GM10248 (cell line): ENCODE measurements around the gene FTO.

Source experiments
- CTCF ChIA-PET: fragments of 300-600 bp; sonication (Branson Sonifier 250); formaldehyde crosslinking; extraction: SDS; loops from one replicate; lab custom pipeline; 2021; ENCODE audit warnings: antibody characterized with exemption; lab: Yijun Ruan, JAX
- POLR2A ChIA-PET: fragments of 350-650 bp; sonication (Branson Sonifier 250); formaldehyde crosslinking; extraction: SDS; loops from one replicate; lab custom pipeline; 2020; ENCODE audit warnings: antibody characterized with exemption; lab: Yijun Ruan, JAX
- DNase-seq: peaks from one replicate; pipeline ENCODE4 v3.0.0; 2012; ENCODE audit errors: extremely low spot score
- TF ChIP-seq, protein P1 (sequence below): IDR thresholded peaks from 2 replicates; pipeline ENCODE4 v1.5.1; 2012; ENCODE audit warnings: mild to moderate bottlenecking, low read depth; ENCODE audit errors: extremely low read depth, missing control alignments, control extremely low read depth

Gene FTO

DNA sequence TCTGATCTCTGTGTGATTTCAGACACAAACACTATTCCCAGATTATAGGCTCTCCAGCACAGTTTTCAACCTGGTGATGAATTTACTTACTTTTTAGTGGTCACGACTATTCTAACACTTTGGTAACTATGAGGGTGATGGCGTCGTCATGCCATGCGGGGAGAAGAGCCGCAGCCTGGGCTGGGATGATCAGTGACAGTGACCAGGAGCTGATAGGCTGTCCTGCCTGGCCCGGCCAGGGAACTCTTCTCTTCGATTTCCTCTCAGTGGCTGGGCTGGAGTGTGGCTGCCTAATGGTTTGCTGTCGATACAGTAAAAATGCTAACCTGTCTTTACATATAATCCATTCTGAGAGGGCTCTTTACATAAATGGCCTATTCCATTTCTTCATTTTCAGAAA is 469.5 kb downstream of the FTO start:
- TF ChIP-seq, protein P1, sequence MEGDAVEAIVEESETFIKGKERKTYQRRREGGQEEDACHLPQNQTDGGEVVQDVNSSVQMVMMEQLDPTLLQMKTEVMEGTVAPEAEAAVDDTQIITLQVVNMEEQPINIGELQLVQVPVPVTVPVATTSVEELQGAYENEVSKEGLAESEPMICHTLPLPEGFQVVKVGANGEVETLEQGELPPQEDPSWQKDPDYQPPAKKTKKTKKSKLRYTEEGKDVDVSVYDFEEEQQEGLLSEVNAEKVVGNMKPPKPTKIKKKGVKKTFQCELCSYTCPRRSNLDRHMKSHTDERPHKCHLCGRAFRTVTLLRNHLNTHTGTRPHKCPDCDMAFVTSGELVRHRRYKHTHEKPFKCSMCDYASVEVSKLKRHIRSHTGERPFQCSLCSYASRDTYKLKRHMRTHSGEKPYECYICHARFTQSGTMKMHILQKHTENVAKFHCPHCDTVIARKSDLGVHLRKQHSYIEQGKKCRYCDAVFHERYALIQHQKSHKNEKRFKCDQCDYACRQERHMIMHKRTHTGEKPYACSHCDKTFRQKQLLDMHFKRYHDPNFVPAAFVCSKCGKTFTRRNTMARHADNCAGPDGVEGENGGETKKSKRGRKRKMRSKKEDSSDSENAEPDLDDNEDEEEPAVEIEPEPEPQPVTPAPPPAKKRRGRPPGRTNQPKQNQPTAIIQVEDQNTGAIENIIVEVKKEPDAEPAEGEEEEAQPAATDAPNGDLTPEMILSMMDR = no peak
- DNase-seq = no peak
- ChIA-PET POLR2A (no interaction called here), CTCF (no interaction called here)

DNA sequence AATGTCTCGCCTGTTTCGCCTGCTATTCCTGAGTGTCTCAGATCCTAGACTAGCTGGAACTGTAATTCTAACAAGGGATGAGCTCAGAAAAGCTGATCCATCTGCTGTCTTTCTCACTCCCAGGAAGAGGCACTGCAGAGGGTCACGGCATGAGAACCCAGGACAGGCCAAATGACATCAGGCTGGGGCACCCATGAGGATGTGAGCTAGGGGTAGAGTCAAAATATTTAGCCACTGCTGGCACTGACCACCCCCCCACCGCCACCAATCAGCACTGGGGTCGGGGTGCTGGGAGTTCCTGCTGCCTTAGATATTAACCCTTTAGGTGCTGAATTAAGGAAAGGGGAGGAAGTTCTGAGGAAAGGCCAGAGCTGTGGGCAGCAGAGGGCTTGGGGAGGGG is 470.2 kb downstream of the FTO start:
- ChIA-PET CTCF (no interaction called here), POLR2A (no interaction called here)
- no peak for DNase-seq
- TF ChIP-seq, protein P1 = no peak

DNA sequence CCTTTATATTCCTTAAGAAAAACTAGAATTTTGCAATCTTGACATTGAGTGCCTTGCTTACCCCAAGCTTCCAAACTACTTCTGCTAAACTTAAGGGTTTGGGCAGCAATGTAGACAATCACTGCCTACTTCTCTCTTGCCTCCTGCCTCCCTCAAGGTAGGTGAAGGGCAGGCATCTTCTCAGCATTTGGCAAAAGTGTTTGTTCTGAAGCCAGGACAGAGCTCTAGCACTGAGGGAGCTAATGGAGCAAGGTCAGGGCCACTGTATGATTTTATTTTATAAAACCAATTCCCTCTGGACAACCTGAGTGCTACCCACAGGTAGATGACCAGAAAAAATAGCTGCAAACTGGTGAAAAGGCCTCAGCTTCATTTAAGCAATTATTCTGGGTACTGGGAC is 470.8 kb downstream of the FTO start:
- POLR2A ChIA-PET = no interaction called here
- DNase-seq = no peak
- CTCF ChIA-PET = no interaction called here
- TF ChIP-seq, protein P1 = no peak

DNA sequence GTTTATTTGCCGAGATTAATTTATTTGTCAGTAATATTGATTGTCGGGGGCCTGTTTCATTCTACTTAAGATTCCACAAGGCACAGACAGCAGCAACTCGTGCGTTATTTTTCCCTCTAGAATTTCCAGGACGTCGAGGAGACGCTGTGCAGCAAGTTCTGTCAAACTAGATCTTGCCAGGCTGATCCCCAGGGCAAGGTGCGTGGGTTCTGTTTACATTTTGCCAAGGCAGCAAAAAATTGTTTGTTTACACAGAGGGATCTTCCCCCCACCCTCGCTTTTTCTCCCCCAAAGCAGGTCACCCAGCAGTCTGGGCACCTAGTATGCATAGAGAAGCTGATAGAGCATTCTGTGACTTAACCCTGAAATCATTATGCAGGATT is 471.2 kb downstream of the FTO start:
- CTCF ChIA-PET = no interaction called here
- TF ChIP-seq, protein P1 = no peak
- DNase-seq = no peak
- POLR2A ChIA-PET = no interaction called here

DNA sequence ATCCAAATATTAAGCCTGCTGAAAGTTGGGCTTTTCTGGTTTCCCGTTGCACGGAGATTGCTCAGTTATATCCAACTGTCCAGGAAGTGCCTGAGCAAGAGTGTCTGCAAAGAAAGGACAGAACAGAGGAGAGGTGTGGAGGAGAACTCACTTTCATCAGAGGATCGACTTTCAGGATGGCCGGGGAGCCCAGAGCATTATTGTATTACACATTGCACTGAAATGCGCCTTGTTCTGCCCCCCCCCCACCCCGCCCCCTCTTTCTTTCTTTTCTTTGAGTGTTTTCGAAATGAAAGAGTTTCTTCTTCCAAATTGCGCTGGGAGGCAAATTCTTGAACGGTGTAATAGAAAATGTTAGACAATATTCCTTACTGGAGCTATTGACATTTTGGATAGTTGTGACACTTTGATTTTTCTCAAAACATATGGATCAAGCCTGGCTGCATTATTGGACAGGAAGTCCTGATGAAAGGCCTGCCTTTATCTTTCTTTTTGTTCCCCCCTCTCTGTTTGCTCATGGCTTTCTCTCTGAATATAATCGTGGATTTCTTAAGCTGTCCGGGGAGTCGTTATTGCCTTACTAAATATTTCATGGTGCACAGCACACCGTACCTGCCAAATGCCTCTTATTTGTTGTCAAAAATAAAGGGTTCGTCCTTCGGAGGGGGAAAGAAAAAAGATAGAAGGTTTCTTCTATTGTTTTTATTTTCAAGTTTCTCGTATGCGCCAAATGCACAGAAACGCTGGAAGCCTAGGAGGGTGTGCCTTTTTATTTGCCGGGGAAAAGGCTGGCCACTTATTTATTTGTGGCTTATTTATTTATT is 471.8 kb downstream of the FTO start:
- ChIA-PET POLR2A (no interaction called here), CTCF (no interaction called here)
- no peak for DNase-seq
- TF ChIP-seq, protein P1 = no peak

DNA sequence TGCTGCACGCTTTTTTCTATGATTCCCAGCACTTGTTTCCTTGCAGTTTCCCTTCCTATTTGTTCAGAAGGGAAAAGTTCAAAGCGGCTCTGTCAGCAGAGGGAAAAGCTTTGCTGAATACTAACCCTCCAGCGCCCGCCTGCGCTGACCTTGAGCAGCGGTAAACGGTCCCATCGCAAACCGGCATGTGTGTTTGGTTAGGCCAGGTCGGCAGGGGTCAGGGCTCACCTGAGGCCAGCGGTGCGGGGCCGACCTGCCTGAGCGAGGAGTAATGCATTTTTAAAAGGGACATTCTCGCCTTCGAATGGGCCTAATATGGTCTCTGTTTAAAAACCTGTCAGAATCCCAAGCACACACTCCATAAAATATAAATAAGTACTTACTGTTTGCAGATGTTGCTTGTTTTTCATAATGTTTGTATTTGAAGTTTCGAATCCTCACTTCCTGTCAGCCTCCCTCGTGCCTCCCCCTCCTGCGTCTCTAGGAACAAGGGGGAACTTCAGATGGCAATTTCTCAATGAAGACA is 472.5 kb downstream of the FTO start:
- TF ChIP-seq, protein P1 = no peak
- POLR2A ChIA-PET = no interaction called here
- no peak for DNase-seq
- CTCF ChIA-PET = no interaction called here
